Fibroblast of lung (primary cell): Measurements from ENCODE around the gene VSTM5. TPM values are rescaled to one million over a fixed set of nuclear protein-coding genes. Genes with fewer than 3 reads are reported as not detected.
"Not testable (repeated sequence)": the region's sequence is repeated elsewhere in the genome, so short reads cannot be mapped to it uniquely, and the experiment has no call there.

ENCODE experiments used
- DNase-seq, 2 donors: peaks; one replicate each; pipeline versions ENCODE4 v3.0.0 to v3.0.0-alpha.2; 2010; ENCODE audit warnings: low read depth in 2 of 2
- H2AFZ ChIP-seq: 2 replicates; pipeline ENCODE4 v1.5.1; 2012; ENCODE audit warnings: low read length, control low read depth, inconsistent platforms
- H3K27ac ChIP-seq: 2 replicates; pipeline ENCODE4 v1.5.1; 2011; ENCODE audit warnings: low read length, control low read depth; ENCODE audit not compliant: insufficient read depth
- H3K27me3 ChIP-seq: 2 replicates; pipeline ENCODE4 v1.5.1; 2011; ENCODE audit warnings: mild to moderate bottlenecking, low read length; ENCODE audit not compliant: control insufficient read depth, insufficient read depth
- H3K36me3 ChIP-seq: 2 replicates; pipeline ENCODE4 v1.5.1; 2011; ENCODE audit warnings: low read length; ENCODE audit not compliant: control insufficient read depth, insufficient read depth
- H3K4me1 ChIP-seq: 2 replicates; pipeline ENCODE4 v1.5.1; 2011; ENCODE audit warnings: low read length; ENCODE audit not compliant: control insufficient read depth, insufficient read depth; ENCODE audit errors: extremely low read depth
- H3K4me2 ChIP-seq: 2 replicates; pipeline ENCODE4 v1.5.1; 2011; ENCODE audit warnings: low read length, control low read depth; ENCODE audit not compliant: insufficient read depth; ENCODE audit errors: extremely low read depth
- H3K4me3 ChIP-seq, 4 experiments: fragments of 200-600 bp in 1 of 4; sonication (generic) in 1 of 4; replicated peaks in 1 of 4; 2 replicates each; pipeline ENCODE4 v1.5.1; 2011 to 2016; ENCODE audit warnings: low read length in 4 of 4, low read depth in 3 of 4, mild to moderate bottlenecking in 3 of 4, control low read depth in 2 of 4, inconsistent platforms in 1 of 4, mixed read lengths in 1 of 4; ENCODE audit not compliant: insufficient read depth in 1 of 4; ENCODE audit errors: control extremely low read depth in 1 of 4
- H3K79me2 ChIP-seq: 2 replicates; pipeline ENCODE4 v1.5.1; 2012; ENCODE audit warnings: mild to moderate bottlenecking, low read length, inconsistent platforms; ENCODE audit not compliant: control insufficient read depth, insufficient read depth
- H3K9ac ChIP-seq: 2 replicates; pipeline ENCODE4 v1.5.1; 2011; ENCODE audit warnings: mild to moderate bottlenecking, low read length, control low read depth; ENCODE audit not compliant: insufficient read depth
- H3K9me3 ChIP-seq: 2 replicates; pipeline ENCODE4 v1.5.1; 2012; ENCODE audit warnings: low read depth, low read length; ENCODE audit not compliant: control insufficient read depth, insufficient read depth
- H4K20me1 ChIP-seq: 2 replicates; pipeline ENCODE4 v1.5.1; 2011; ENCODE audit warnings: low read length; ENCODE audit not compliant: control insufficient read depth, insufficient read depth; ENCODE audit errors: extremely low read depth
- CTCF ChIP-seq, 2 donors: IDR thresholded peaks in 1 of 2; conservative IDR thresholded peaks in 1 of 2; 1 replicate in 1 of 2; 2 replicates in 1 of 2; pipeline ENCODE4 v1.5.1; 2011 to 2012; ENCODE audit warnings: low read length in 2 of 2, control low read depth in 1 of 2, inconsistent platforms in 1 of 2, low read depth in 1 of 2, mild to moderate bottlenecking in 1 of 2
- EZH2 ChIP-seq: IDR thresholded peaks from 2 replicates; pipeline ENCODE4 v1.5.1; 2012; ENCODE audit warnings: low read length, control low read depth, mild to moderate bottlenecking; ENCODE audit errors: missing control alignments
- polyA plus RNA-seq, 2 donors: library from polyadenylated mRNA; depleted of rRNA in 1 of 2; stranded (reverse) in 1 of 2; unstranded in 1 of 2; fragments of >200 nt; gene quantifications; 2 replicates each; pipeline ENCODE4 v1.2.1, GENCODE V29; 2011 to 2012; ENCODE audit warnings: missing spikeins in 1 of 2
- total RNA-seq: library from RNA; depleted of rRNA; stranded (reverse); fragments of >200 nt; gene quantifications from 2 replicates; pipeline ENCODE4 v1.2.1, GENCODE V29; 2014

The VSTM5 gene
- total and polyA plus RNA-seq, 2 donors (not counting 1 experiment from before 2014, with no cell fraction given), result 0.50 to 1.4 TPM

- no peak for DNase-seq
- H3K9ac ChIP-seq, result no peak overlapping the region
- no peak overlapping the region for H3K4me2 ChIP-seq
- no peaks in the 10 kb centered on the region for H3K9me3 ChIP-seq
- H3K4me1 ChIP-seq, result no peaks in the 10 kb centered on the region
- H3K36me3 ChIP-seq, result no peaks in the 10 kb centered on the region
- H3K79me2 ChIP-seq, result no peaks in the 10 kb centered on the region
- TF ChIP-seq CTCF (conservative IDR thresholded peaks at IDR 0.05 in 1 of 2, IDR thresholded peaks at IDR 0.05 in 1 of 2; ENCODE audit: low read depth in 1 of 2, low read length in 2 of 2) (no peak), EZH2 (no peak)
- H3K27me3 ChIP-seq, result peaks cover 3% of the 10 kb centered on the region
- H3K27ac ChIP-seq, result no peak overlapping the region
- H2AFZ ChIP-seq, result no peak overlapping the region
- H4K20me1 ChIP-seq, result no peaks in the 10 kb centered on the region
- no peak overlapping the region for H3K4me3 ChIP-seq
Observed at GRCh38 chr11:93870616-93871015, 20.2 kb upstream of the VSTM5 start.

DNA sequence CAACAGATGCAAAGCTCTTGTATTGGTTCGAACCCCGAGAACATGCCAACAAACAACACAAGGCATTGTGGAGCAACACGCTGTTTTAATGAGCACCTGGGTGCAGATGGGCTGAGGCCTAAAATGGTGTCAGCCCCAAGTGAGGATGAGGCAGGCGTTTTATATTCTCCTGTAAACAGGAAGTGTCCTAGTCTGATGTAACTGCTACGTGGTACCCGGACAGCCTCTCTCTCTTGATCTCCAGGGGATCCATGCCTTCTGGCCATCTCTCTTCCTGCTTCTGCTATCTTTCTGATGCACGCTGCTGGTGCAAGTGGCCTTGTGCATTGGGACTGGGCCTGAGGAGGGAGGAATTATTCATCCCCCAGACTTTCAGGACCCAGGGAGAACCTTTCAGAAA is 19.4 kb upstream of the VSTM5 start:
- Histone ChIP-seq H2AFZ (no peak overlapping the region), H3K79me2 (no peaks in the 10 kb centered on the region), H3K4me1 (no peaks in the 10 kb centered on the region), H3K4me2 (no peak overlapping the region), H3K9ac (no peak overlapping the region), H3K9me3 (no peaks in the 10 kb centered on the region), H3K27ac (no peak overlapping the region), H3K36me3 (no peaks in the 10 kb centered on the region), H3K27me3 (peaks cover 5% of the 10 kb centered on the region), H3K4me3 (no peak overlapping the region), H4K20me1 (no peaks in the 10 kb centered on the region)
- DNase-seq, result no peak
- no peak for TF ChIP-seq CTCF (conservative IDR thresholded peaks at IDR 0.05 in 1 of 2, IDR thresholded peaks at IDR 0.05 in 1 of 2; ENCODE audit: low read depth in 1 of 2, low read length in 2 of 2)
- TF ChIP-seq EZH2, result no peak

- H4K20me1 ChIP-seq, DNase-seq, H3K27me3 ChIP-seq: not testable (repeated sequence)
Observed at GRCh38 chr11:93868404-93868803, 18.0 kb upstream of the VSTM5 start.

More at GRCh38 chr11:93868404-93868803, 18.0 kb upstream of the VSTM5 start:
- H3K27ac ChIP-seq, H3K9me3 ChIP-seq, H3K79me2 ChIP-seq, H3K4me2 ChIP-seq, H3K4me1 ChIP-seq, H2AFZ ChIP-seq, H3K36me3 ChIP-seq, H3K4me3 ChIP-seq, H3K9ac ChIP-seq: not testable (repeated sequence)
- TF ChIP-seq CTCF (conservative IDR thresholded peaks at IDR 0.05 in 1 of 2, IDR thresholded peaks at IDR 0.05 in 1 of 2; ENCODE audit: low read depth in 1 of 2, low read length in 2 of 2), result peak in 1 of 2 donors; percentile 11
